ENCODE data around the gene NCKAP5.

DNA sequence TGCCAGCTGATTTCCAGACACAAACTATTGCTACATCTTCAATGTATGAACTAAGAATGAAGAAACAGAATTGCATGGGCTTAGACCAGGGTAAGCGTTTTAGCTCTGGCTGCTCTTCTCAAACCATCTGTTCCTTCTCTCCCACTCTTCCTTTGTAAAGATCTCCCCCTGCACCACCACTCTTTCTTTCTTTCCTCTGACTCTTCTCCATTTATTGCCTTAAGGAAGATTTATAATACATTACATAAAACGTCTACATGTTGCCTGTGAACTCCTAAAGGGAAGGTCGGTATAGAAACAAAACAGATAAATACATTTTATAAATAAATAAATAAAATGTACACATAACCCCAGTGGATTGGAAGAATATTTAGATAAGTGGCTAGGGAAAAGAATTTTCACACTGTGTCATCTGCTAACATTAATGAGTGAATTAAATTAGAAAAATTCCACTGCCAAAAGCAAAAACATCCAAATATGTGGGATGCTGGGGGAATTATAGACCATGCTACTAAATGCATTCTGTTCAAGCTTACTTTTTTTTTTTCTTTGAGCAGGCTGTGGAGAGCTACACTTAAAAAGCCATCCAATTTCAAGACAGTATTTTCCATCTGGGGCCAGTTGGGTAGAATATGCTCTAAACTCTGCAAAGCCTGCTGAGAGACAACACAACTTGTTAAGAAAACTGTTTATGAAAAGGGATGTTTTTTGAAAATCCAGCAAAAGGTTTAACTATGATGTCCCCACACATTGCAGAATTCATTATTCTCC is 41.5 kb downstream of the NCKAP5 start:
- TF ChIP-seq, protein P1, sequence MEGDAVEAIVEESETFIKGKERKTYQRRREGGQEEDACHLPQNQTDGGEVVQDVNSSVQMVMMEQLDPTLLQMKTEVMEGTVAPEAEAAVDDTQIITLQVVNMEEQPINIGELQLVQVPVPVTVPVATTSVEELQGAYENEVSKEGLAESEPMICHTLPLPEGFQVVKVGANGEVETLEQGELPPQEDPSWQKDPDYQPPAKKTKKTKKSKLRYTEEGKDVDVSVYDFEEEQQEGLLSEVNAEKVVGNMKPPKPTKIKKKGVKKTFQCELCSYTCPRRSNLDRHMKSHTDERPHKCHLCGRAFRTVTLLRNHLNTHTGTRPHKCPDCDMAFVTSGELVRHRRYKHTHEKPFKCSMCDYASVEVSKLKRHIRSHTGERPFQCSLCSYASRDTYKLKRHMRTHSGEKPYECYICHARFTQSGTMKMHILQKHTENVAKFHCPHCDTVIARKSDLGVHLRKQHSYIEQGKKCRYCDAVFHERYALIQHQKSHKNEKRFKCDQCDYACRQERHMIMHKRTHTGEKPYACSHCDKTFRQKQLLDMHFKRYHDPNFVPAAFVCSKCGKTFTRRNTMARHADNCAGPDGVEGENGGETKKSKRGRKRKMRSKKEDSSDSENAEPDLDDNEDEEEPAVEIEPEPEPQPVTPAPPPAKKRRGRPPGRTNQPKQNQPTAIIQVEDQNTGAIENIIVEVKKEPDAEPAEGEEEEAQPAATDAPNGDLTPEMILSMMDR (IDR thresholded peaks at IDR 0.05 in 2 of 3, conservative IDR thresholded peaks at IDR 0.05 in 1 of 3; ENCODE audit: insufficient read depth in 2 of 3, low read depth in 1 of 3, low read length in 3 of 3): no peak
- no peak for TF ChIP-seq XRCC5 (IDR thresholded peaks at IDR 0.05; ENCODE audit: low read depth, low read length)
- no peak for TF ChIP-seq EZH2 (IDR thresholded peaks at IDR 0.05; ENCODE audit: borderline replicate concordance, low read depth, low read length)
- no peak for TF ChIP-seq POLR2A (conservative IDR thresholded peaks at IDR 0.05)
- no peak for TF ChIP-seq FOSL1 (tag; conservative IDR thresholded peaks at IDR 0.05)
- TF ChIP-seq ZNF436 (CRISPR knock-in tag; IDR thresholded peaks at IDR 0.05): no peak
- no peak for TF ChIP-seq RBM15 (IDR thresholded peaks at IDR 0.05; ENCODE audit: insufficient read depth, low read length)
- TF ChIP-seq ZNF143 (CRISPR knock-in tag; IDR thresholded peaks at IDR 0.05): no peak
- TF ChIP-seq, protein P2, sequence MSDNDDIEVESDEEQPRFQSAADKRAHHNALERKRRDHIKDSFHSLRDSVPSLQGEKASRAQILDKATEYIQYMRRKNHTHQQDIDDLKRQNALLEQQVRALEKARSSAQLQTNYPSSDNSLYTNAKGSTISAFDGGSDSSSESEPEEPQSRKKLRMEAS (CRISPR knock-in tag; IDR thresholded peaks at IDR 0.05): no peak
- TF ChIP-seq ZNF778 (CRISPR knock-in tag; IDR thresholded peaks at IDR 0.05): no peak
- no peak for TF ChIP-seq FOS (IDR thresholded peaks at IDR 0.05; ENCODE audit: extremely low read depth, insufficient read length)
- TF ChIP-seq PHF20 (IDR thresholded peaks at IDR 0.05; ENCODE audit: partially characterized antibody): no peak
- TF ChIP-seq CEBPB (tag; IDR thresholded peaks at IDR 0.05): no peak
- TF ChIP-seq, protein P3, sequence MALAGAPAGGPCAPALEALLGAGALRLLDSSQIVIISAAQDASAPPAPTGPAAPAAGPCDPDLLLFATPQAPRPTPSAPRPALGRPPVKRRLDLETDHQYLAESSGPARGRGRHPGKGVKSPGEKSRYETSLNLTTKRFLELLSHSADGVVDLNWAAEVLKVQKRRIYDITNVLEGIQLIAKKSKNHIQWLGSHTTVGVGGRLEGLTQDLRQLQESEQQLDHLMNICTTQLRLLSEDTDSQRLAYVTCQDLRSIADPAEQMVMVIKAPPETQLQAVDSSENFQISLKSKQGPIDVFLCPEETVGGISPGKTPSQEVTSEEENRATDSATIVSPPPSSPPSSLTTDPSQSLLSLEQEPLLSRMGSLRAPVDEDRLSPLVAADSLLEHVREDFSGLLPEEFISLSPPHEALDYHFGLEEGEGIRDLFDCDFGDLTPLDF (CRISPR knock-in tag; IDR thresholded peaks at IDR 0.05): no peak

Measured in K562 (cell line).